ENCODE measurements around the gene GTPBP2. TPM values are rescaled to one million over a fixed set of nuclear protein-coding genes. Genes with fewer than 3 reads are reported as not detected.

The GTPBP2 gene
- total RNA-seq, 2 experiments from 2014 or later, result 46.2 to 55.3 TPM

DNA sequence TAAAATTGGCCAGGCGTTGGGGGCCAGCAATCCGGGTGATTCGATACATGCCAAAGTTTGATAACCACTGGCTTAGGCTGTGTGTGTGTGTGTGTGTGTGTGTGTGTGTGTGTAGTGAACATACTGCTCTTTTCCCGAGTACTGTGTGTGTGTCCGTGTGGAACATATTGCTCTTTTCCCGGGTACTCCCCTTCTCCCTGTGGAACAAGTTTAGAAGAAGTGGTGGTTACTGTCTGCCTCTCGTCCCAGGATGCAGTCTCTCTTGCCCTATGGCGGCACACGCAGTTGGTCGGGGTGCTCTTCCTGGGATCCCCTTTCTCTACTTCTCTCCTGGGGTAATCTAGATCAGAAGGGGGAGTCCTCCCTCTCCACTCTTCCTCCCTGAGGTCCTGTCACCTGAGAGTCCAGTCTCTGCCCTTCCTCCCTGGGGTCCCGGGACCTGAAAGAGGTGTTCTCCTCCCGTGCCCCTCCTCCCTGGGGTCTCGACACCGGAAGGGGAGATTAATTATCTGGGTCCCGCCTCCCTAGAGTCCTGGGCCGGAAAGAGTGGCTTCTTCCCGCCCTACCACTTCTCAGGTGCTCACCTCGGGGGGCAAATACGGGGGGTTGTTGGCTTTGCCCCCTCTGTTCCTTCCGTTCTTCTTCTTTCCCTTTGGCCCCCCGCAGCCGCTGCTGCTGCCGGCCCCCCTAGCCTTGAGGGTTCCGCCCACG is 516 bp downstream of the GTPBP2 start:
- H3K27me3 Mint-ChIP-seq, result no peaks in the 10 kb centered on the region
- peak; percentile 74 for DNase-seq
- peak; percentile 35 for ATAC-seq
- TF ChIP-seq, protein P1, sequence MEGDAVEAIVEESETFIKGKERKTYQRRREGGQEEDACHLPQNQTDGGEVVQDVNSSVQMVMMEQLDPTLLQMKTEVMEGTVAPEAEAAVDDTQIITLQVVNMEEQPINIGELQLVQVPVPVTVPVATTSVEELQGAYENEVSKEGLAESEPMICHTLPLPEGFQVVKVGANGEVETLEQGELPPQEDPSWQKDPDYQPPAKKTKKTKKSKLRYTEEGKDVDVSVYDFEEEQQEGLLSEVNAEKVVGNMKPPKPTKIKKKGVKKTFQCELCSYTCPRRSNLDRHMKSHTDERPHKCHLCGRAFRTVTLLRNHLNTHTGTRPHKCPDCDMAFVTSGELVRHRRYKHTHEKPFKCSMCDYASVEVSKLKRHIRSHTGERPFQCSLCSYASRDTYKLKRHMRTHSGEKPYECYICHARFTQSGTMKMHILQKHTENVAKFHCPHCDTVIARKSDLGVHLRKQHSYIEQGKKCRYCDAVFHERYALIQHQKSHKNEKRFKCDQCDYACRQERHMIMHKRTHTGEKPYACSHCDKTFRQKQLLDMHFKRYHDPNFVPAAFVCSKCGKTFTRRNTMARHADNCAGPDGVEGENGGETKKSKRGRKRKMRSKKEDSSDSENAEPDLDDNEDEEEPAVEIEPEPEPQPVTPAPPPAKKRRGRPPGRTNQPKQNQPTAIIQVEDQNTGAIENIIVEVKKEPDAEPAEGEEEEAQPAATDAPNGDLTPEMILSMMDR (IDR thresholded peaks at IDR 0.05), result no peak
- ChIA-PET CTCF (interaction anchor here (1.1 to 2.5 kb wide), 4 partner anchors 20 to 451 kb away, joined by 3 to 17 read pairs (median 8); partner anchors contain the start of gene VEGFA), POLR2A (interaction anchor here (0.7 to 2.2 kb wide), 7 partner anchors 15 to 146 kb away, joined by 3 to 10 read pairs (median 3); partner anchors contain the start of genes POLH and XPO5)
- peaks cover 23% of the 10 kb centered on the region for H3K4me1 Mint-ChIP-seq (ENCODE audit: low read depth)
- peak overlapping the region; percentile 100 for H3K27ac Mint-ChIP-seq
- intact Hi-C loops (cut with micrococcal nuclease), result no loop called here
- peak overlapping the region; percentile 98 for H3K4me3 Mint-ChIP-seq
- H3K36me3 Mint-ChIP-seq (ENCODE audit: low read depth), result peaks cover 29% of the 10 kb centered on the region
- no peaks in the 10 kb centered on the region for H3K9me3 Mint-ChIP-seq

DNA sequence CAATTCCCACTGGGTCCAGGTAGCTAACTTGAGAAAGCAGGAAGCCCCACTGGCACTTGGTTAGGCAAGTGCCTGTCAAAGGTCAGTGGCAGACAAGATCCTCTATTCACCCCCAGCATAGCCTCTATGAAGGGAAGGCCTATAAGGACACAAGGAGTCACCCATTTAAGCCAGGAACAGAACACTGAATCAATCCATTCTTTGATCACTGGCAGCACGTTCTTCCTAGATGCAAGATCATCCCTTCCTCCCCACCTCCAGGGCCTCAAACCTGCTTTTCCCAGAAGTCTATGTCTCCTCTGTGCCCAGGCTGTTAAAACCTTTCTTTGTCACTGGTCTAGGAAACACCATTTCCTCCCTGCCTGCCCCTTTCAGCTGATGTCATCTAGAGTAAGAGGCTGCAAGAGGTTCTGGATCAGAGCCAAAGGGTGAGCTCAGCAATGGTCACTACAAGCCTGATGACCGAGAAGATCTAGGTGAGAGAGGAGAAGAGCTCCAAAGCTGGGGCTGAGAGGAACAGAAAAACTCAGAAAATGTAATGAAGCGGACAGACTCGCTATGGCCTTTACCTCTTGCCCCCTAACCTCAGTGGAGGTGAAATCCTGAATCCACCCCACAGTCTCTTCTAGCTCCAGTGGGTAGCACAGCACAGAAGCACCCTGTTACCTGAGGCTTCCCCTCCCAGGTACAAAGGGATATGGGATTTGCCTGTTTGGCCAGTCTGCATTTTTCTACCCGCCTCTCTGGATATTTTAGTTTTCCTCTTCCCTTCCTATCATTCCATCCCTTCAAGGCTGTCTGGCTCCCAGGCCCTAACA is 1.8 kb downstream of the GTPBP2 start:
- TF ChIP-seq, protein P1 (IDR thresholded peaks at IDR 0.05), result no peak
- H3K27me3 Mint-ChIP-seq, result no peaks in the 10 kb centered on the region
- ATAC-seq (no peak), DNase-seq (peak; percentile 46)
- H3K4me1 Mint-ChIP-seq (ENCODE audit: low read depth), result peaks cover 23% of the 10 kb centered on the region
- H3K36me3 Mint-ChIP-seq (ENCODE audit: low read depth), result peaks cover 36% of the 10 kb centered on the region
- H3K27ac Mint-ChIP-seq, result peak overlapping the region; percentile 87
- H3K9me3 Mint-ChIP-seq, result no peaks in the 10 kb centered on the region
- CTCF ChIA-PET, result interaction anchor here (0.9 to 1.1 kb wide), 2 partner anchors 19 to 41 kb away, joined by 3 read pairs; no protein-coding TSS in a partner anchor
- POLR2A ChIA-PET, result interaction anchor here (1.0 to 1.2 kb wide), 4 partner anchors 9 to 36 kb away, joined by 3 to 4 read pairs (median 3); no protein-coding TSS in a partner anchor
- H3K4me3 Mint-ChIP-seq, result peak overlapping the region; percentile 98
- intact Hi-C loops (cut with micrococcal nuclease), result no loop called here

DNA sequence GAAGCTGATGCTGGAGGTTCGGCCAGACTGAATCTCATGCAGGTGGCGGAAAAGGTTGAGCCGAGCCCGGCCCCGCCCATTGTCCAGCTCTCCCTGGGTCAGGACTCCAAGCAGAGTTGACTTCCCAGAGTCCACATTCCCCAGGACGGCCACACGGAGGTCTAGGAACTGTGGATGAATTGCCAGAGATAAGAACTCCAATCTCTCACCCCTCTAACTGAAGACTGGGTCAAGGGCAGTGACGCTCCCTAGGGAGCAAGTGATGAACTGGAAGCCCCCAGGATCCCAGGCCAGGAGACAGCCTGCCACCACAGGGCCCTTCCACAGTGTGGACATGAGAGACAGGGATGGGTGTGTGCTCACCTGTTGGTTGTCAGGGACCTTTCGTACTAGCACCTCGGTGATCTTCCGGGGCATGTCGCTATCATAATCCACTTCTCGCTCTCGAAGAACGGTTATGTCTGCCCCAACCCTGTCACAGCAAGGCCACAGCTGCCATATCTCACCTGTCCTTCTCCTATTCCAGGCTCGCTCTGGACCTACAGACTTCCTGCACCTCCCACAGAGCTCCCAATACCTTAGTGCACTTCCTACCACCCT is 3.6 kb downstream of the GTPBP2 start:
- Mint-ChIP-seq H3K4me1 (ENCODE audit: low read depth) (peaks cover 22% of the 10 kb centered on the region), H3K9me3 (no peaks in the 10 kb centered on the region), H3K4me3 (no peak overlapping the region), H3K27ac (no peak overlapping the region), H3K27me3 (no peaks in the 10 kb centered on the region), H3K36me3 (ENCODE audit: low read depth) (peaks cover 43% of the 10 kb centered on the region)
- ChIA-PET POLR2A (interaction anchor here (1.6 kb wide), 1 partner anchor 11 kb away, joined by 5 read pairs; no protein-coding TSS in a partner anchor), CTCF (no interaction called here)
- DNase-seq (no peak), ATAC-seq (no peak)
- intact Hi-C loops (cut with micrococcal nuclease), result no loop called here
- TF ChIP-seq, protein P1 (IDR thresholded peaks at IDR 0.05), result no peak

DNA sequence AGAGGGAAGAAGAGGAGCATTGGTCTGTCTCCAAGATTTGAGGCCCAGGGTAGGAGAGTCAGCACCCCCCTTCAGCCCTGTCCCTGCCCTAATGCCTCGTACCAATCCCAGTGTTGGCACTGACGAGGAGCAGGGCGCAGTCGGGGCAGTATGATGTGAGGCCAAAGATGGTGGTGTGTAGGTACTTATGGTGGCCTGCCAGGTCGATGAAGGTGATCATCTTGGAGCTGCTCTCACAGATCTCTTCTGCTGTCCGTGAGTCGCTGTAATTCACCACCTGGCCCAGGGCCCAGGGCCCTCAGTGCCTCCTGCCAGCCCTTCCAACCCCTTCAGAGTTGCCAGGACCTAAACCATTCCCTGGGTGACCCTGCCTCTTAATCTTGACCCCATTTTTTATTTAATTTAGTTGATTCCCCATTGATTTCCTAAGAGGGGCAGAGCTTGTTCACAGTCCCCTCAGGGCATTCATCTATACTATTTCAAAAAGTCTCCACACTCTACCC is 4.2 kb downstream of the GTPBP2 start:
- POLR2A ChIA-PET, result interaction anchor here (1.6 kb wide), 1 partner anchor 10 kb away, joined by 5 read pairs; no protein-coding TSS in a partner anchor

More for the DNA sequence above, 4.2 kb downstream of the GTPBP2 start:
- DNase-seq (no peak), ATAC-seq (no peak)
- CTCF ChIA-PET, result no interaction called here
- H3K9me3 Mint-ChIP-seq, result no peaks in the 10 kb centered on the region
- peaks cover 43% of the 10 kb centered on the region for H3K36me3 Mint-ChIP-seq (ENCODE audit: low read depth)
- peaks cover 18% of the 10 kb centered on the region for H3K4me1 Mint-ChIP-seq (ENCODE audit: low read depth)
- TF ChIP-seq, protein P1 (IDR thresholded peaks at IDR 0.05), result no peak
- H3K27me3 Mint-ChIP-seq, result no peaks in the 10 kb centered on the region
- intact Hi-C loops (cut with micrococcal nuclease), result no loop called here
- no peak overlapping the region for H3K4me3 Mint-ChIP-seq
- no peak overlapping the region for H3K27ac Mint-ChIP-seq

Data from activated CD8-positive, alpha-beta T cell treated with anti-CD3 and anti-CD28 coated beads for 36 hours (primary cell).